Rectal smooth muscle tissue (tissue), 1 donor: ENCODE measurements around the gene ARNT2.

Experiments
- H3K27ac ChIP-seq: one replicate; pipeline ENCODE4 v1.7.0; 2013; ENCODE audit warnings: low read depth, low read length, inconsistent platforms
- H3K27me3 ChIP-seq: one replicate; pipeline ENCODE4 v1.7.0; 2013; ENCODE audit warnings: low read length; ENCODE audit not compliant: control insufficient read depth, insufficient read depth
- H3K36me3 ChIP-seq: one replicate; pipeline ENCODE4 v1.7.0; 2013; ENCODE audit warnings: low read length; ENCODE audit not compliant: control insufficient read depth, insufficient read depth
- H3K4me1 ChIP-seq: one replicate; pipeline ENCODE4 v1.7.0; 2013; ENCODE audit warnings: low read length; ENCODE audit not compliant: control insufficient read depth, insufficient read depth
- H3K4me3 ChIP-seq: one replicate; pipeline ENCODE4 v1.7.0; 2013; ENCODE audit warnings: low read length
- H3K9ac ChIP-seq: one replicate; pipeline ENCODE4 v1.7.0; 2013; ENCODE audit warnings: low read length

ARNT2 gene

GRCh38 chr15:80611543-80612080, 207.4 kb downstream of the ARNT2 start:
- no peaks in the 10 kb centered on the region for H3K4me1 ChIP-seq
- no peak overlapping the region for H3K4me3 ChIP-seq
- no peak overlapping the region for H3K27ac ChIP-seq
- H3K9ac ChIP-seq: no peak overlapping the region
- H3K27me3 ChIP-seq: no peaks in the 10 kb centered on the region
- H3K36me3 ChIP-seq: no peaks in the 10 kb centered on the region

GRCh38 chr15:80612118-80612823, 208.1 kb downstream of the ARNT2 start:
- Histone ChIP-seq H3K27me3 (no peaks in the 10 kb centered on the region), H3K4me3 (no peak overlapping the region), H3K4me1 (no peaks in the 10 kb centered on the region), H3K27ac (no peak overlapping the region), H3K9ac (no peak overlapping the region), H3K36me3 (no peaks in the 10 kb centered on the region)

- no peak overlapping the region for H3K4me3 ChIP-seq
- H3K36me3 ChIP-seq: no peaks in the 10 kb centered on the region
- H3K27me3 ChIP-seq: no peaks in the 10 kb centered on the region
- no peak overlapping the region for H3K9ac ChIP-seq
- H3K27ac ChIP-seq: no peak overlapping the region
- H3K4me1 ChIP-seq: no peaks in the 10 kb centered on the region
These were observed 209.7 kb downstream of the ARNT2 start for GRCh38 chr15:80613762-80614365.

GRCh38 chr15:80614711-80615360, 210.7 kb downstream of the ARNT2 start:
- Histone ChIP-seq H3K27ac (no peak overlapping the region), H3K36me3 (no peaks in the 10 kb centered on the region), H3K4me3 (no peak overlapping the region), H3K4me1 (no peaks in the 10 kb centered on the region), H3K27me3 (no peaks in the 10 kb centered on the region), H3K9ac (no peak overlapping the region)

GRCh38 chr15:80615361-80615736, 211.2 kb downstream of the ARNT2 start:
- H3K36me3 ChIP-seq: no peaks in the 10 kb centered on the region
- H3K4me1 ChIP-seq: no peaks in the 10 kb centered on the region
- H3K9ac ChIP-seq: no peak overlapping the region
- H3K27me3 ChIP-seq: no peaks in the 10 kb centered on the region
- no peak overlapping the region for H3K27ac ChIP-seq
- H3K4me3 ChIP-seq: no peak overlapping the region

GRCh38 chr15:80615783-80616391, 211.7 kb downstream of the ARNT2 start:
- Histone ChIP-seq H3K4me1 (no peaks in the 10 kb centered on the region), H3K4me3 (no peak overlapping the region), H3K27ac (peak overlapping the region; percentile 21), H3K9ac (no peak overlapping the region), H3K27me3 (no peaks in the 10 kb centered on the region), H3K36me3 (no peaks in the 10 kb centered on the region)

- H3K9ac ChIP-seq: no peak overlapping the region
- H3K4me3 ChIP-seq: no peak overlapping the region
- no peak overlapping the region for H3K27ac ChIP-seq
- no peaks in the 10 kb centered on the region for H3K27me3 ChIP-seq
- no peaks in the 10 kb centered on the region for H3K36me3 ChIP-seq
- no peaks in the 10 kb centered on the region for H3K4me1 ChIP-seq
These were observed 214.7 kb downstream of the ARNT2 start for GRCh38 chr15:80618685-80619400.

- Histone ChIP-seq H3K4me3 (no peak overlapping the region), H3K27me3 (no peaks in the 10 kb centered on the region), H3K9ac (no peak overlapping the region), H3K4me1 (no peaks in the 10 kb centered on the region), H3K36me3 (no peaks in the 10 kb centered on the region), H3K27ac (no peak overlapping the region)
These were observed 215.5 kb downstream of the ARNT2 start for GRCh38 chr15:80619680-80620079.

GRCh38 chr15:80620141-80620540, 216.0 kb downstream of the ARNT2 start:
- H3K4me3 ChIP-seq: no peak overlapping the region

GRCh38 chr15:80620931-80621330, 216.7 kb downstream of the ARNT2 start:
- Histone ChIP-seq H3K9ac (no peak overlapping the region), H3K36me3 (no peaks in the 10 kb centered on the region), H3K27me3 (no peaks in the 10 kb centered on the region), H3K4me3 (no peak overlapping the region), H3K4me1 (no peaks in the 10 kb centered on the region), H3K27ac (no peak overlapping the region)

More at GRCh38 chr15:80620141-80620540, 216.0 kb downstream of the ARNT2 start:
- no peaks in the 10 kb centered on the region for H3K4me1 ChIP-seq
- no peak overlapping the region for H3K27ac ChIP-seq
- H3K27me3 ChIP-seq: no peaks in the 10 kb centered on the region
- no peaks in the 10 kb centered on the region for H3K36me3 ChIP-seq
- H3K9ac ChIP-seq: no peak overlapping the region

- Histone ChIP-seq H3K27ac (no peak overlapping the region), H3K4me3 (no peak overlapping the region), H3K36me3 (no peaks in the 10 kb centered on the region), H3K9ac (no peak overlapping the region), H3K4me1 (no peaks in the 10 kb centered on the region), H3K27me3 (no peaks in the 10 kb centered on the region)
These were observed 222.5 kb downstream of the ARNT2 start for GRCh38 chr15:80626643-80627120.

GRCh38 chr15:80629355-80629754, 225.2 kb downstream of the ARNT2 start:
- no peak overlapping the region for H3K9ac ChIP-seq

More at GRCh38 chr15:80629355-80629754, 225.2 kb downstream of the ARNT2 start:
- no peaks in the 10 kb centered on the region for H3K36me3 ChIP-seq
- no peak overlapping the region for H3K4me3 ChIP-seq
- H3K27ac ChIP-seq: no peak overlapping the region
- H3K27me3 ChIP-seq: no peaks in the 10 kb centered on the region
- H3K4me1 ChIP-seq: no peaks in the 10 kb centered on the region
